NCI-H82 (cell line): ENCODE measurements around the gene PACS2.
A peak's percentile ranks its signal among the peaks of the same experiment; 100 is the strongest.

ENCODE experiments used
- DNase-seq: peaks from one replicate; lab custom pipeline; 2025; lab: John Stamatoyannopoulos, UW

Gene PACS2

GRCh38 chr14:105386581-105387529 is 72.3 kb downstream of the PACS2 start:
- DNase-seq, result no peak

- DNase-seq, result peak; percentile 11
Measured at GRCh38 chr14:105387530-105387922, 73.0 kb downstream of the PACS2 start.

GRCh38 chr14:105388110-105388951 is 73.8 kb downstream of the PACS2 start:
- DNase-seq, result no peak

GRCh38 chr14:105388976-105389375 is 74.4 kb downstream of the PACS2 start:
- no peak for DNase-seq

- no peak for DNase-seq
Measured at GRCh38 chr14:105389534-105389933, 75.0 kb downstream of the PACS2 start.

- no peak for DNase-seq
Measured at GRCh38 chr14:105389976-105390848, 75.7 kb downstream of the PACS2 start.

- DNase-seq, result no peak
Measured at GRCh38 chr14:105390849-105391500, 76.4 kb downstream of the PACS2 start.

- DNase-seq, result no peak
Measured at GRCh38 chr14:105391541-105391940, 77.0 kb downstream of the PACS2 start.

GRCh38 chr14:105392131-105393090 is 77.9 kb downstream of the PACS2 start:
- peak; percentile 25 for DNase-seq

- DNase-seq, result no peak
Measured at GRCh38 chr14:105393151-105393550, 78.6 kb downstream of the PACS2 start.

GRCh38 chr14:105394714-105395537 is 80.4 kb downstream of the PACS2 start:
- DNase-seq, result no peak

- no peak for DNase-seq
Measured at GRCh38 chr14:105395538-105395854, 80.9 kb downstream of the PACS2 start.

GRCh38 chr14:105397350-105397931 is 82.9 kb downstream of the PACS2 start:
- DNase-seq, result no peak

- peak; percentile 87 for DNase-seq
Measured at GRCh38 chr14:105398044-105398725, 83.6 kb downstream of the PACS2 start, which contains the start of gene TEX22. TSS of gene TEX22 (plus strand) at chr14:105398538. CDS start at chr14:105399341, 803 bp downstream.

GRCh38 chr14:105398726-105399465 is 84.3 kb downstream of the PACS2 start:
- DNase-seq, result peak; percentile 76

GRCh38 chr14:105399466-105399775 is 84.9 kb downstream of the PACS2 start:
- no peak for DNase-seq

GRCh38 chr14:105400016-105400415 is 85.5 kb downstream of the PACS2 start:
- DNase-seq, result no peak

- DNase-seq, result no peak
Measured at GRCh38 chr14:105401699-105402098, 87.2 kb downstream of the PACS2 start.
